GM18505 (cell line): ENCODE data around the gene WDR81.
A peak's percentile ranks its signal among the peaks of the same experiment; 100 is the strongest.
"Not testable (repeated sequence)": the region's sequence is repeated elsewhere in the genome, so short reads cannot be mapped to it uniquely, and the experiment has no call there.

Source experiments
- ATAC-seq: cut with Tn5 transposase; IDR thresholded peaks from one replicate; pipeline ENCODE4 v1.9.1; 2021; ENCODE audit not compliant: unreplicated experiment
- POLR2A ChIP-seq: IDR thresholded peaks from 4 replicates; pipeline ENCODE4 v1.6.1; 2011; ENCODE audit warnings: borderline replicate concordance; ENCODE audit not compliant: insufficient read depth, insufficient read length; ENCODE audit errors: extremely low read depth

Gene WDR81

DNA sequence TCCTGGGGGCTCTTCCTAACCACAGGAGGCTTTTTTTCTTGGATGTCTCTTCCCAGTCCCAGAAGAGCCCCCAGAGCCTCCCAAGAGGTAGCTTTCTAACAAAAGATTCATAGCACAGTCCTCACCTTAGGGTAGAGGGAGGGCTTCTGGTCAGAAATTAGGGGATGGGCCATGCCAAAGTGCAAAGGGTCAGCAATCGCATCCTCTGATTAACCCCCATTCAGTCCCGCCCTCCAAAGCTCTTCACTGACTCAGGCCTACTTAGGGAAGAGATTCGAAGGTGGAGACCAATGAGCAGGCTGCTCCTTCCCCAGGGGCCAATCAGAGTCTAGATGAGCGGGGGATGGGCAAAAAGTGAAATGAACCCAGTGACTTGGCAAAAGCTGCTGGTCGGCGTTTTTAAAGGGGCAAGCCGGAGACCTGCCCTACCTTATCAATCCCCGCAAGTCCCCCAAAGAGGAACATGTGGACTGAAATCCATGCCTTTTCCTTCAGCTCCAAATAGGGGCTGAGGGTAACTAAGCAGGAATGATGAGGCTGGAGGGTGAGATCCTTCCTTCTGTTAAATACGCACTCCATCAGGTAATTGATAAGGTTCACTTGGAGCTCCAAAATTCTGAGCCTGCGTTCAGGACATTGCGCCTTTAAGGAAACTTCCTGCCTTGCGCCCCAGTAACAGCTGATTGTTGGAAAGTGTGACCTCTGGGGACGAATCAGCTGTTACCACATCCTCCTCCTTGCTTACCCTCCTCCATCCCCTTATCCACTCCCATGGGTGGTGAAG, 7.4 kb upstream of the WDR81 start:
- TF ChIP-seq POLR2A = peak; percentile 74
- peak; percentile 30 for ATAC-seq

DNA sequence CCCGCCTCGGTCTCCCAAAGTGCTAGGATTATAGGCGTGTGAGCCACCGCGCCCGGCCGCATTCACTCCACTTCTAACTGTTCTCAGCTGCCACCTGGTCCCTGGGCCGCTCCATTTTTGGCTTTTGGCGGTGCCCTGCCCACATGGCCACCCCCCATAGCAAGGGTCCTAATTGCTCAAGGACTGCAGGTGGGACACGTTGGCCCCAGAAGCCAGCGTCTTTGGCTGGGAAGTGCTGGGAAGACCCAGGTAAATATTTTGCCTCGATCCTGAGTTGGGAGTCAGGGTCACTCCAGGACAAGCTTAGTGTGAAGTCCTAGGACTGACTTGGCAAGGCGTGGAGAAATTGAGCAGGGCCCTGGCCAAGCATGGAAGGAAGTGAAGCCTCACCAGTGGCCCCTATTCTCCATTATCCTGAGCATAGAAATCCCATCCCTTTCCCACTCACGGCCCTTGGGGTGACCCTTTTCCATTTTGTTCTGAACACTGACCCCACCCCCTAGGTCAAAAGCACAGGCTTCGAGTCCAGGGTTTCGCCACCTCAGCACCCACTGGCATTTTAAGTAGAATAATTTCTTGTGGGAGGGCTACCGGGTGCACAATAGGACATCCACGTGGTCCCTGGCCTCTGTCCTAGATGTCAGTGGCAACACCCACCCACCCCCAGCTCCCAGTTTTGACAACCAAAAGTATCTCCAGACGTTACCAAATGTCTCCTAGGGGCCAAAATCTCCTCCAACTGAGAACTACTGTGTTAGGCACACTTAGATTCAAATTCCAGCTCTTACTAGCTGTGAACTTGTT, 5.9 kb upstream of the WDR81 start:
- no peak for ATAC-seq
- no peak for TF ChIP-seq POLR2A

DNA sequence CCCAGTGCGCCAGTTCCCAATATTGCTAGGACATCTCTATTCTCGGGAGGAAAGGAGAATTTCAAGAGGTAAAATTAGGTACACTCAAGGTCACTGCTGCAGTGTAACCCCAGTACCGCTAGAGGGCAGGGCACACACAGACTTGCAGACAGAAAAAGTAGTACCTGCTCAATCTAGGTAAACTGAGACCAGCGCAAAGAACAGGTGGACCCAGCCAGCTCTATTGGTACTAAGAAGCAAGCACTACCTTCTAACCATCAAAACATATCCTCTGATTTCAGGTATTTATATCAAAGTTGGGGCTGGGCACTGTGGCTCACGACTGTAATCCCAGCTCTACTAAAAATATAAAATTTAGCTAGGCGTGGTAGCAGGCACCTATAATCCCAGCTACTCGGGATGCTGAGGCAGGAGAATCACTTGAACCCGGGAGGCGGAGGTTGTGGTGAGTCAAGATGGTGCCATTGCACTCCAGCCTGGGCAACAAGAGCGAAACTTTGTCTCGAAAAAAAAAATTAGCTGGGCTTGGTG, 3.6 kb upstream of the WDR81 start:
- TF ChIP-seq POLR2A = no peak
- no peak for ATAC-seq

DNA sequence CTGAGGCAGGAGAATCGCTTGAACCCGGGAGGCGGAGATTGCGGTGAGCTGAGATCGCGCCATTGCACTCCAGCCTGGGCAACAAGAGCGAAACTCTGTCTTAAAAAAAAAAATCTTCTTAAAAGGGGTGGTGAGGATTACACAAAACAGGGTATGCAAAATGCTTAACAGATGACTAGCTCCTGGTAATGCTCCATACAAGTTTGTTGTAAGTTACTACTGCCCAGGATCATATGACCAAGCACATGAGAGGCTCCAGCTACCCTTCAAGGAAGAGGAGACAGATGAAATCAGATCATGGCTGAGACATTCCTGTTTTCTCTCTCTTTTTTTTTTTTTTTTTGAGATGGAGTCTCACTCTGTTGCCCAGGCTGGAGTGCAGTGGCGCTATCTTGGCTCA, 2.5 kb upstream of the WDR81 start:
- ATAC-seq = not testable (repeated sequence)

DNA sequence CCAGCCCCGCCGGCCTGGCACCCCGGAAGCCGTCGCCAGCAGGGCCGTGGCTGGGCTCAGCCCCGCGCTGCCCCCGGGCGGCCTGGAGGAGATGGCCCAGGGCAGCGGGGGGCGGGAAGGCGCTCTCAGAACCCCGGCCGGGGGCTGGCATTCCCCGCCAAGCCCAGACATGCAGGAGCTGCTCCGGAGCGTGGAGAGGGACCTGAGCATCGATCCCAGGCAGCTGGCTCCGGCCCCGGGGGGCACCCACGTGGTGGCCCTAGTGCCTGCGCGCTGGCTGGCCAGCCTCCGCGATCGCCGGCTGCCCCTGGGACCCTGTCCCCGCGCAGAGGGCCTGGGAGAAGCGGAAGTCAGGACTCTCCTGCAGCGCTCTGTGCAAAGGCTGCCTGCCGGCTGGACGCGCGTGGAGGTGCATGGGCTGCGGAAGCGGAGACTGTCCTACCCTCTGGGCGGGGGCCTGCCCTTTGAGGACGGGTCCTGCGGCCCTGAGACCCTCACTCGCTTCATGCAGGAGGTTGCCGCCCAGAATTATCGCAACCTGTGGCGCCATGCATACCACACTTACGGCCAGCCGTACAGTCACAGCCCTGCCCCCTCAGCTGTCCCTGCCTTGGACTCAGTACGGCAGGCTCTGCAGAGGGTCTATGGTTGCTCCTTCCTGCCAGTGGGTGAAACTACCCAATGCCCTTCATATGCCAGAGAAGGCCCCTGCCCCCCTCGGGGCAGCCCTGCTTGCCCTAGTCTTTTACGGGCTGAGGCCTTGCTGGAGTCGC, 551 bp downstream of the WDR81 start:
- no peak for ATAC-seq

DNA sequence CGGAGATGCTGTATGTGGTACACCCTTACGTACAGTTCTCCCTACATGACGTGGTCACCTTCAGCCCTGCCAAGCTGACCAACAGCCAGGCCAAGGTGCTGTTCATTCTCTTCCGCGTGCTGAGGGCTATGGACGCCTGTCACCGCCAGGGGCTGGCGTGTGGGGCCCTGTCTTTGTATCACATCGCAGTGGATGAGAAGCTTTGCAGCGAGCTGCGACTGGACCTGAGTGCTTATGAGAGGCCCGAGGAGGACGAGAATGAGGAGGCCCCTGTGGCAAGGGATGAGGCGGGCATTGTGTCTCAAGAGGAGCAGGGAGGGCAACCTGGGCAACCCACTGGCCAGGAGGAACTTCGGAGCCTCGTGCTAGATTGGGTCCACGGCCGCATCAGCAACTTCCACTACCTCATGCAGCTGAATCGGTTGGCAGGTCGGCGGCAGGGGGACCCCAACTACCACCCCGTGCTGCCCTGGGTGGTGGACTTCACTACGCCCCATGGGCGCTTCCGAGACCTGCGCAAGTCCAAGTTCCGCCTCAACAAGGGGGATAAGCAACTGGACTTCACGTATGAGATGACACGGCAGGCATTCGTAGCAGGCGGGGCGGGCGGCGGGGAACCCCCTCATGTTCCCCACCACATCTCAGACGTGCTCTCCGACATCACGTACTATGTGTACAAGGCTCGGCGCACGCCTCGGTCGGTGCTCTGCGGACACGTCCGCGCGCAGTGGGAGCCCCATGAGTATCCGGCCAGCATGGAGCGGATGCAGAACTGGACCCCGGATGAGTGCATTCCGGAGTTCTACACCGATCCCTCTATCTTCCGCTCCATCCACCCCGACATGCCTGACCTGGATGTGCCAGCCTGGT, 1.4 kb downstream of the WDR81 start:
- ATAC-seq = no peak
- no peak for TF ChIP-seq POLR2A

More for the DNA sequence above, 551 bp downstream of the WDR81 start:
- TF ChIP-seq POLR2A = no peak

DNA sequence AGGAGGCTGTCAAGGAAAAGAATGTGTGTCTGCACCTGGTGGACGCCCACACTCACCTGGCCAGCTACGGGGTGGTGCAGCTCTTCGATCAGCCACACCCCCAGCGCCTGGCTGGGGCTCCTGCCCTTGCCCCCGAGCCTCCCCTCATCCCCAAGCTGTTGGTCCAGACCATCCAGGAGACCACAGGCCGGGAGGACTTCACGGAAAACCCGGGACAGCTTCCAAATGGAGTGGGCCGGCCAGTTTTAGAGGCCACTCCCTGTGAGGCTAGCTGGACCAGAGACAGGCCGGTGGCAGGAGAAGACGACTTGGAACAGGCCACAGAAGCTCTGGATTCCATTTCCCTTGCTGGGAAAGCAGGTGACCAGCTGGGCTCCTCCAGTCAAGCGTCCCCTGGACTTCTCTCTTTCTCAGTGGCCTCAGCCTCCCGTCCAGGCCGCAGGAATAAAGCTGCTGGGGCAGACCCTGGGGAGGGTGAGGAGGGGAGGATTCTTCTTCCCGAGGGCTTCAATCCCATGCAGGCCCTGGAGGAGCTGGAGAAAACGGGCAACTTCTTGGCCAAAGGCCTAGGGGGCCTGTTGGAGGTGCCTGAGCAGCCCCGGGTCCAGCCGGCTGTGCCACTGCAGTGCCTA, 2.2 kb downstream of the WDR81 start:
- no peak for TF ChIP-seq POLR2A

DNA sequence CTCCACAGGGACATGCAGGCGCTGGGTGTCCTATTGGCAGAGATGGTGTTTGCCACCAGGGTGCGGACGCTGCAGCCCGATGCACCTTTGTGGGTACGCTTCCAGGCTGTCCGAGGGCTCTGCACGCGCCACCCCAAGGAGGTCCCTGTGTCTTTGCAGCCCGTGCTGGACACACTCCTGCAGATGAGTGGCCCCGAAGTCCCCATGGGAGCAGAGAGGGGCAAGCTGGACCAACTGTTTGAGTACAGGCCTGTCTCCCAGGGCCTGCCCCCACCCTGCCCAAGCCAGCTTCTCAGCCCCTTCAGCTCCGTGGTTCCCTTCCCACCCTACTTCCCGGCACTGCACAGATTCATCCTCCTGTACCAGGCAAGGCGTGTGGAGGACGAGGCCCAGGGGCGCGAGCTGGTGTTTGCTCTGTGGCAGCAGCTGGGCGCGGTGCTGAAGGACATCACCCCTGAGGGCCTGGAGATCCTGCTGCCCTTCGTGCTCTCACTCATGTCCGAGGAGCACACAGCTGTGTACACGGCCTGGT, 2.8 kb downstream of the WDR81 start:
- ATAC-seq = no peak
- TF ChIP-seq POLR2A = no peak

More for the DNA sequence above, 2.2 kb downstream of the WDR81 start:
- no peak for ATAC-seq

DNA sequence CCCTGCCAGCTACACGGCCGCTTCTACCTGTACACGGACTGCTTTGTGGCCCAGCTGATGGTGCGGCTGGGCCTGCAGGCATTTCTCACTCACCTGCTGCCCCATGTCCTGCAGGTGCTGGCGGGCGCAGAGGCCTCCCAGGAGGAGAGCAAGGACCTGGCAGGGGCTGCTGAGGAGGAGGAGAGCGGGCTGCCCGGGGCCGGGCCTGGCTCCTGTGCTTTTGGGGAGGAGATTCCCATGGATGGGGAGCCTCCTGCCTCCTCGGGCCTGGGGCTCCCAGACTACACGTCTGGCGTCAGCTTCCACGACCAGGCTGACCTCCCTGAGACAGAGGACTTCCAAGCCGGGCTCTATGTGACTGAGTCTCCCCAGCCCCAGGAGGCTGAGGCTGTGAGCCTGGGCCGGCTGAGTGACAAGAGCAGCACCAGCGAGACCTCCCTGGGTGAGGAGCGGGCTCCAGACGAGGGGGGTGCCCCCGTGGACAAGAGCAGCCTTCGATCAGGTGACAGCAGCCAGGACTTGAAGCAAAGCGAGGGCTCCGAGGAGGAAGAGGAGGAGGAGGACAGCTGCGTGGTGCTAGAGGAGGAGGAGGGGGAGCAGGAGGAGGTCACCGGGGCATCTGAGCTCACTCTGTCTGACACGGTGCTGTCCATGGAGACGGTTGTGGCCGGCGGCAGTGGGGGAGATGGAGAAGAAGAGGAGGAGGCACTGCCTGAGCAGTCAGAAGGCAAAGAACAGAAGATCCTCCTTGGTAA, 3.5 kb downstream of the WDR81 start:
- TF ChIP-seq POLR2A = no peak
- ATAC-seq = no peak

DNA sequence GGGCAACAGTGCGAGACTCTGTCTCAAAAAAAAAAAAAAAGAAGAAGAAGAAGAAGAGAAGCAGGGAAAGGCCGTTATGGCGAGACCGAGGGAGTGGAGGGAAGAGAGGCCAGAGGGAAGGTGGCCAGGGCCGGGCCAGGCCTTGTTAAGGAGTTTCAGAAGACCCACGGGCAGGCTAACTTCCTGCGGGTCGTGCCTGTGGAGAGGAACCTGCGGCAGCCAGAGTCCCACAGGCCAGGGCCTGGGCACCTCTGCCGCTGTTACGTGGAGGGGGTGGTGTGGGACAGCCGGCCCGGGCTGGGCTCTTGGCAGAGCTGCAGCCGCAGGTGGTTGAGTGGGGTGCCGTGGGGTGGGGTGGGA, 5.4 kb downstream of the WDR81 start:
- no peak for ATAC-seq
- TF ChIP-seq POLR2A = no peak
